B cell (primary cell): Measurements from ENCODE around the gene FOXL1. TPM values are rescaled to one million over a fixed set of nuclear protein-coding genes. Genes with fewer than 3 reads are reported as not detected.

ENCODE experiments used
- ATAC-seq: fragments of 200-7000 bp; cut with Tn5 transposase; one replicate; pipeline ENCODE4 v1.10.0; 2021; ENCODE audit warnings: low read depth, mild to moderate bottlenecking, moderate number of reproducible peaks, moderate library complexity
- CTCF ChIA-PET: fragments of 350-600 bp; sonication (Branson Sonifier 250); formaldehyde crosslinking; loops from one replicate; lab custom pipeline; 2021; ENCODE audit warnings: antibody characterized with exemption, inconsistent platforms; lab: Charles Lee
- POLR2A ChIA-PET: fragments of 350-600 bp; sonication (Branson Sonifier 250); formaldehyde crosslinking; loops from one replicate; lab custom pipeline; 2021; ENCODE audit warnings: antibody characterized with exemption; lab: Charles Lee
- DNase-seq: peaks from one replicate; pipeline ENCODE4 v3.0.0; 2013
- H2AFZ ChIP-seq: 2 replicates; pipeline ENCODE4 v1.6.1; 2012; ENCODE audit warnings: mild to moderate bottlenecking, low read depth, low read length; ENCODE audit not compliant: insufficient read depth, poor library complexity, severe bottlenecking
- H3K27ac ChIP-seq, 2 donors: 1 replicate in 1 of 2; 2 replicates in 1 of 2; pipeline ENCODE4 v1.5.1; 2012 to 2013; ENCODE audit warnings: low read length in 2 of 2, mild to moderate bottlenecking in 2 of 2, moderate library complexity in 1 of 2
- H3K27me3 ChIP-seq, 4 experiments: fragments of 200-600 bp in 1 of 4; sonication (generic) in 1 of 4; replicated peaks in 1 of 4; 1 replicate in 2 of 4; 2 replicates in 2 of 4; pipeline versions ENCODE4 v1.6.1 to v1.7.0; 2013 to 2016; ENCODE audit warnings: low read length in 3 of 4, mild to moderate bottlenecking in 2 of 4, mixed read lengths in 1 of 4, moderate library complexity in 1 of 4; ENCODE audit not compliant: insufficient read depth in 4 of 4, control insufficient read depth in 3 of 4; ENCODE audit errors: control extremely low read depth in 1 of 4
- H3K36me3 ChIP-seq, 2 experiments: replicated peaks in 1 of 2; 1 replicate in 1 of 2; 2 replicates in 1 of 2; pipeline versions ENCODE4 v1.6.1 to v1.7.1; 2013; ENCODE audit warnings: low read length in 1 of 2; ENCODE audit not compliant: insufficient read depth in 2 of 2, control insufficient read depth in 1 of 2; ENCODE audit errors: control extremely low read depth in 1 of 2, extremely low read depth in 1 of 2
- H3K4me1 ChIP-seq, 2 donors: fragments of 200-600 bp in 1 of 2; sonication (generic) in 1 of 2; 1 replicate in 1 of 2; 2 replicates in 1 of 2; pipeline versions ENCODE4 v1.5.1 to v1.6.1; 2013 to 2017; ENCODE audit warnings: low read length in 2 of 2; ENCODE audit not compliant: control insufficient read depth in 2 of 2, insufficient read depth in 2 of 2
- H3K4me2 ChIP-seq: replicated peaks from 2 replicates; pipeline ENCODE3; 2012; ENCODE audit warnings: mild to moderate bottlenecking, low read depth, low read length; ENCODE audit not compliant: poor library complexity, severe bottlenecking
- H3K4me3 ChIP-seq, 5 experiments: fragments of 200-600 bp in 1 of 5; sonication (generic) in 1 of 5; 1 replicate in 3 of 5; 2 replicates in 2 of 5; pipeline versions ENCODE4 v1.5.1 to v1.7.0; 2011 to 2016; ENCODE audit warnings: low read length in 4 of 5, mild to moderate bottlenecking in 4 of 5, low read depth in 2 of 5, control low read depth in 1 of 5, moderate library complexity in 1 of 5; ENCODE audit not compliant: insufficient read depth in 1 of 5; ENCODE audit errors: control extremely low read depth in 1 of 5, extremely low read depth in 1 of 5
- H3K79me2 ChIP-seq: fragments of 200-600 bp; sonication (generic); one replicate; pipeline ENCODE4 v1.6.0; 2016; ENCODE audit warnings: low read length; ENCODE audit not compliant: control insufficient read depth, insufficient read depth
- H3K9ac ChIP-seq: fragments of 200-600 bp; sonication (generic); 2 replicates; pipeline ENCODE4 v1.6.1; 2017; ENCODE audit warnings: mild to moderate bottlenecking, low read length, moderate library complexity
- H3K9me3 ChIP-seq, 3 donors: one replicate each; pipeline versions ENCODE4 v1.6.1 to v1.7.1; 2013; ENCODE audit warnings: low read length in 2 of 3; ENCODE audit not compliant: control insufficient read depth in 2 of 3, insufficient read depth in 1 of 3; ENCODE audit errors: control extremely low read depth in 1 of 3
- H4K20me1 ChIP-seq: 2 replicates; pipeline ENCODE4 v1.6.0; 2012; ENCODE audit warnings: mild to moderate bottlenecking, low read length; ENCODE audit not compliant: insufficient read depth, control insufficient read depth, poor library complexity, severe bottlenecking
- H3K27ac Mint-ChIP-seq: one replicate; pipeline ENCODE4 v1.8.0; 2021; ENCODE audit warnings: mixed read lengths
- H3K27me3 Mint-ChIP-seq: one replicate; pipeline ENCODE4 v1.8.0; 2021; ENCODE audit warnings: mixed read lengths
- H3K4me1 Mint-ChIP-seq: one replicate; pipeline ENCODE4 v1.8.0; 2021; ENCODE audit warnings: mixed read lengths
- H3K4me3 Mint-ChIP-seq: one replicate; pipeline ENCODE4 v1.8.0; 2021; ENCODE audit warnings: mixed read lengths
- H3K9me3 Mint-ChIP-seq: one replicate; pipeline ENCODE4 v1.8.0; 2022; ENCODE audit warnings: mixed read lengths; ENCODE audit not compliant: insufficient read depth
- EZH2 ChIP-seq: IDR thresholded peaks from 2 replicates; pipeline ENCODE4 v1.6.1; 2012; ENCODE audit warnings: borderline replicate concordance, low read depth, mild to moderate bottlenecking, moderate library complexity, low read length; ENCODE audit not compliant: insufficient read depth, poor library complexity, severe bottlenecking
- WGBS: methylation state at CpG from one replicate; pipeline ENCODE4 v1.1.5; 2013; ENCODE audit warnings: missing lambda C conversion rate; ENCODE audit not compliant: insufficient coverage; 5-methylcytosine and 5-hydroxymethylcytosine counted together
- intact Hi-C: fragments of 100-400 bp; cut with micrococcal nuclease; formaldehyde crosslinking; loops from one replicate; pipeline ENCODE4 v1.10.0; 2022
- polyA plus RNA-seq: library from polyadenylated mRNA; depleted of rRNA; stranded (reverse); fragments of >200 nt; gene quantifications from 2 replicates; pipeline ENCODE4 v1.2.3, GENCODE V29; 2012
- total RNA-seq, 2 donors: library from RNA; stranded (reverse); fragments of 120-200 nt in 1 of 2; gene quantifications; 1 replicate in 1 of 2; 2 replicates in 1 of 2; pipeline versions ENCODE4 v1.2.3 to v1.2.4, GENCODE V29; 2013 to 2022
- TF ChIP-seq, protein P1 (sequence below): fragments of 200-600 bp; IDR thresholded peaks from one replicate; pipeline ENCODE4 v1.8.0; 2022; ENCODE audit warnings: antibody characterized with exemption, mild to moderate bottlenecking

FOXL1 gene
- total and polyA plus RNA-seq, 2 donors (not counting 1 experiment from before 2014, with no cell fraction given), result not detected

DNA sequence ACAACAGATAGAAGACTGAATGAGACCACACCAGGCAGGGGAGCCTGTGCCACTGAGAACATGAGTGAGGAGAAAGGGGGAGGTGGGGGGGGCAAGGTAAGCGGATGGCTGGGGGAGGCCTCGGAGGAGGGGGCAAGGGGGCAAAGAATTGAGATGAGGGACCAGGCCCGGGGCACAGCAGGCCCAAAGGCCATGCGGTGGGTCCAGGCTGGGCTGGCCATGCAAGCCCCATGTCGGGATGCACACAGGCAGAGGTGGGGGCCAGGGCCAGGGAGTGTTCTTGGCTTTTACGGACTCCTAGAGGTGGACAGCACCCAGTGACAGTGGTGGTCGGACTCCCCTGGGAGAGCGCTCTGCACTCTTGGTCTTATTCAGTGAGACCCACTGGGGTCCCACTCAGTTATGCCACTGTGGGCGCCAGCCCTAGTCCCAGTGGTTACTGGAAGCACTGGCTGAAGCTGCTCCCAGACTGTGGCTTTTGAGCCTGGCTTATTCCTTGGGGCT lies 18.5 kb upstream of the FOXL1 start:
- Histone ChIP-seq H3K4me2 (no peak overlapping the region), H3K79me2 (peaks cover 1% of the 10 kb centered on the region), H3K9me3 (no peaks in the 10 kb centered on the region), H2AFZ (no peak overlapping the region), H3K4me1 (peaks cover 8 to 19% of the 10 kb centered on the region in 2 donors), H3K9ac (no peak overlapping the region), H3K27me3 (peaks cover 0 to 37% (median 12%) of the 10 kb centered on the region in 4 experiments), H3K36me3 (no peaks in the 10 kb centered on the region), H3K27ac (no peak overlapping the region), H4K20me1 (no peaks in the 10 kb centered on the region), H3K4me3 (no peak overlapping the region)
- ATAC-seq (no peak), DNase-seq (no peak)
- no peak for TF ChIP-seq EZH2
- TF ChIP-seq, protein P1, sequence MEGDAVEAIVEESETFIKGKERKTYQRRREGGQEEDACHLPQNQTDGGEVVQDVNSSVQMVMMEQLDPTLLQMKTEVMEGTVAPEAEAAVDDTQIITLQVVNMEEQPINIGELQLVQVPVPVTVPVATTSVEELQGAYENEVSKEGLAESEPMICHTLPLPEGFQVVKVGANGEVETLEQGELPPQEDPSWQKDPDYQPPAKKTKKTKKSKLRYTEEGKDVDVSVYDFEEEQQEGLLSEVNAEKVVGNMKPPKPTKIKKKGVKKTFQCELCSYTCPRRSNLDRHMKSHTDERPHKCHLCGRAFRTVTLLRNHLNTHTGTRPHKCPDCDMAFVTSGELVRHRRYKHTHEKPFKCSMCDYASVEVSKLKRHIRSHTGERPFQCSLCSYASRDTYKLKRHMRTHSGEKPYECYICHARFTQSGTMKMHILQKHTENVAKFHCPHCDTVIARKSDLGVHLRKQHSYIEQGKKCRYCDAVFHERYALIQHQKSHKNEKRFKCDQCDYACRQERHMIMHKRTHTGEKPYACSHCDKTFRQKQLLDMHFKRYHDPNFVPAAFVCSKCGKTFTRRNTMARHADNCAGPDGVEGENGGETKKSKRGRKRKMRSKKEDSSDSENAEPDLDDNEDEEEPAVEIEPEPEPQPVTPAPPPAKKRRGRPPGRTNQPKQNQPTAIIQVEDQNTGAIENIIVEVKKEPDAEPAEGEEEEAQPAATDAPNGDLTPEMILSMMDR, result no peak
- 86% methylated on average over 9 of the region's 9 CpGs for WGBS
- ChIA-PET POLR2A (no interaction called here), CTCF (no interaction called here)
- H3K9me3 Mint-ChIP-seq, result no peaks in the 10 kb centered on the region
- peaks cover 31% of the 10 kb centered on the region for H3K27me3 Mint-ChIP-seq
- intact Hi-C loops, result loop anchor here (5.0 to 10.0 kb wide), 2 partner anchors 757 to 825 kb away; partner anchors contain the start of genes C16orf95 and FBXO31
- peaks cover 18% of the 10 kb centered on the region for H3K4me1 Mint-ChIP-seq
- no peak overlapping the region for H3K27ac Mint-ChIP-seq
- no peak overlapping the region for H3K4me3 Mint-ChIP-seq

DNA sequence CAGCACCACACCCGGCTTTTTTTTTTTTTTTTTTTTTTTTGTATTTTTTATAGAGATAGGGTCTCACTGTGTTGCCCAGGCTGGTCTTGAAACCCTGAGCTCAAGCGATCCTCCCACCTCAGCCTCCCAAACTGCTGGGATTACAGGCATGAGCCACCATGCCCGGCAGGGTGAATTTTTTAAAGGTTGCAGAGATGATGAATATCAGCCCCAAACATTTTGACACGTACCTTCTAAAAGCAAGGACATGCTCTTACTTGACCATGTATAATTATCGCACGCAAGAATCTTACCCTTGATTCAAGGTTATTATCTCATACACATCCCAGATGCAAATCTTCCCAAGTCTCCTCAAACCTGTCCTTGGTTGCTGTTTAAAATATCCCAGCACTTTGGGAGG lies 16.0 kb upstream of the FOXL1 start:
- 100% methylated on average over 4 of the region's 6 CpGs for WGBS
- no peak overlapping the region for H3K27ac Mint-ChIP-seq
- peaks cover 0 to 60% (median 27%) of the 10 kb centered on the region in 4 experiments for H3K27me3 ChIP-seq

More for the DNA sequence above, 16.0 kb upstream of the FOXL1 start:
- no peak for ATAC-seq
- DNase-seq, result no peak
- Histone ChIP-seq H3K4me3 (no peak overlapping the region), H4K20me1 (no peaks in the 10 kb centered on the region), H2AFZ (no peak overlapping the region), H3K4me2 (no peak overlapping the region), H3K9ac (no peak overlapping the region), H3K27ac (no peak overlapping the region), H3K36me3 (no peaks in the 10 kb centered on the region), H3K9me3 (peaks cover 0 to 12% (median 0%) of the 10 kb centered on the region in 3 donors), H3K4me1 (peaks cover 23 to 33% of the 10 kb centered on the region in 2 donors), H3K79me2 (no peaks in the 10 kb centered on the region)
- Mint-ChIP-seq H3K9me3 (no peaks in the 10 kb centered on the region), H3K4me1 (peaks cover 19% of the 10 kb centered on the region), H3K4me3 (no peak overlapping the region), H3K27me3 (peaks cover 44% of the 10 kb centered on the region)
- ChIA-PET POLR2A (no interaction called here), CTCF (interaction anchor here (1.9 to 4.7 kb wide), 3 partner anchors 9 to 1073 kb away, joined by 7 to 30 read pairs (median 27); no protein-coding TSS in a partner anchor)
- TF ChIP-seq, protein P1, result no peak
- TF ChIP-seq EZH2, result no peak
- intact Hi-C loops, result loop anchor here (5.0 kb wide), 1 partner anchor 755 kb away; the partner anchor contains the start of gene C16orf95
